Ovary (tissue), 3 donors: ENCODE data around the gene DNAAF8.

ENCODE experiments used
- CTCF ChIP-seq, 3 donors: fragments of 450-650 bp in 2 of 3; fragments of 200-600 bp in 1 of 3; IDR thresholded peaks; one replicate each; pipeline versions ENCODE4 v1.5.1 to v1.8.0; 2016 to 2022; ENCODE audit warnings: antibody characterized with exemption in 3 of 3, mild to moderate bottlenecking in 1 of 3
- EP300 ChIP-seq: sonication (generic); formaldehyde crosslinking; IDR thresholded peaks from one replicate; pipeline ENCODE4 v1.6.1; 2017; ENCODE audit warnings: antibody characterized with exemption
- donor health status: DM: no; HTN: no; CAD: no.

- TF ChIP-seq CTCF (IDR thresholded peaks at IDR 0.05) (no peak), EP300 (no peak)
These were observed 54.6 kb downstream of the DNAAF8 start for GRCh38 chr16:4788910-4789309.
